PFSK-1 (cell line): Measurements from ENCODE around the gene LRMDA.

ENCODE experiments used
- FOXP2 ChIP-seq: optimal IDR thresholded peaks from 2 replicates; pipeline ENCODE3; 2011; ENCODE audit warnings: borderline replicate concordance, control low read depth, inconsistent platforms; ENCODE audit not compliant: insufficient read depth; ENCODE audit errors: extremely low read length, extremely low read depth
- POLR2AphosphoS5 ChIP-seq: IDR thresholded peaks from 2 replicates; pipeline ENCODE4 v1.6.1; 2012; ENCODE audit warnings: low read depth, mild to moderate bottlenecking, control low read depth, low read length, moderate library complexity
- SIN3A ChIP-seq: IDR thresholded peaks from 2 replicates; pipeline ENCODE4 v1.6.1; 2012; ENCODE audit warnings: mild to moderate bottlenecking, low read length, moderate library complexity, borderline replicate concordance; ENCODE audit not compliant: insufficient read depth
- TAF1 ChIP-seq: IDR thresholded peaks from 2 replicates; pipeline ENCODE4 v1.6.1; 2012; ENCODE audit warnings: low read length, control low read depth, borderline replicate concordance; ENCODE audit not compliant: insufficient read depth
- TF ChIP-seq, protein P1 (sequence below), 2 experiments: IDR thresholded peaks; 2 replicates each; pipeline versions ENCODE4 v1.6.1 to v1.8.0; 2011 to 2012; ENCODE audit warnings: low read depth in 2 of 2, low read length in 2 of 2, control low read depth in 1 of 2, inconsistent platforms in 1 of 2, mild to moderate bottlenecking in 1 of 2, moderate library complexity in 1 of 2; ENCODE audit not compliant: insufficient read depth in 1 of 2

The LRMDA gene

DNA sequence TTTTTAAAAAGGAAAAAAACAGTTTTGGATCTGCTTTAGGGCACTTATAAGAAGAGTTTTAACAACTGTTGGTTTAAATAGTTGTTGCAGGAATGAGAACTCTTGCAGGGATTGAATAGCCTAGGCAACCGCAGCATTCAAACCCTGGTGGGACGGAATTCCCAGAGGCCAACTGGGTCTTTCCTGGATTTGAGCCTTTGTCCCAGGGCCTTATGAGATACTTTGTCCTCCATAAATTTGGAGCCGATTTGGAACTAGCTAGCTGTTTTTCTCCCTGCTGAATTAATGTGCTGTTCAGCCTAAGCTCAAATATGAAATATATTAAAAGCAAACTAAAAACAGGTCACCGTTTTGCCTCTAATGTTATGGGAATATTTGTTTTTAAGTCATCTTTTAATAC is 109.6 kb downstream of the LRMDA start:
- TF ChIP-seq POLR2AphosphoS5 = no peak
- no peak for TF ChIP-seq FOXP2
- no peak for TF ChIP-seq TAF1
- no peak for TF ChIP-seq SIN3A
- TF ChIP-seq, protein P1, sequence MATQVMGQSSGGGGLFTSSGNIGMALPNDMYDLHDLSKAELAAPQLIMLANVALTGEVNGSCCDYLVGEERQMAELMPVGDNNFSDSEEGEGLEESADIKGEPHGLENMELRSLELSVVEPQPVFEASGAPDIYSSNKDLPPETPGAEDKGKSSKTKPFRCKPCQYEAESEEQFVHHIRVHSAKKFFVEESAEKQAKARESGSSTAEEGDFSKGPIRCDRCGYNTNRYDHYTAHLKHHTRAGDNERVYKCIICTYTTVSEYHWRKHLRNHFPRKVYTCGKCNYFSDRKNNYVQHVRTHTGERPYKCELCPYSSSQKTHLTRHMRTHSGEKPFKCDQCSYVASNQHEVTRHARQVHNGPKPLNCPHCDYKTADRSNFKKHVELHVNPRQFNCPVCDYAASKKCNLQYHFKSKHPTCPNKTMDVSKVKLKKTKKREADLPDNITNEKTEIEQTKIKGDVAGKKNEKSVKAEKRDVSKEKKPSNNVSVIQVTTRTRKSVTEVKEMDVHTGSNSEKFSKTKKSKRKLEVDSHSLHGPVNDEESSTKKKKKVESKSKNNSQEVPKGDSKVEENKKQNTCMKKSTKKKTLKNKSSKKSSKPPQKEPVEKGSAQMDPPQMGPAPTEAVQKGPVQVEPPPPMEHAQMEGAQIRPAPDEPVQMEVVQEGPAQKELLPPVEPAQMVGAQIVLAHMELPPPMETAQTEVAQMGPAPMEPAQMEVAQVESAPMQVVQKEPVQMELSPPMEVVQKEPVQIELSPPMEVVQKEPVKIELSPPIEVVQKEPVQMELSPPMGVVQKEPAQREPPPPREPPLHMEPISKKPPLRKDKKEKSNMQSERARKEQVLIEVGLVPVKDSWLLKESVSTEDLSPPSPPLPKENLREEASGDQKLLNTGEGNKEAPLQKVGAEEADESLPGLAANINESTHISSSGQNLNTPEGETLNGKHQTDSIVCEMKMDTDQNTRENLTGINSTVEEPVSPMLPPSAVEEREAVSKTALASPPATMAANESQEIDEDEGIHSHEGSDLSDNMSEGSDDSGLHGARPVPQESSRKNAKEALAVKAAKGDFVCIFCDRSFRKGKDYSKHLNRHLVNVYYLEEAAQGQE (IDR thresholded peaks at IDR 0.05; ENCODE audit: insufficient read depth in 1 of 2, low read depth in 2 of 2, low read length in 2 of 2) = no peak

DNA sequence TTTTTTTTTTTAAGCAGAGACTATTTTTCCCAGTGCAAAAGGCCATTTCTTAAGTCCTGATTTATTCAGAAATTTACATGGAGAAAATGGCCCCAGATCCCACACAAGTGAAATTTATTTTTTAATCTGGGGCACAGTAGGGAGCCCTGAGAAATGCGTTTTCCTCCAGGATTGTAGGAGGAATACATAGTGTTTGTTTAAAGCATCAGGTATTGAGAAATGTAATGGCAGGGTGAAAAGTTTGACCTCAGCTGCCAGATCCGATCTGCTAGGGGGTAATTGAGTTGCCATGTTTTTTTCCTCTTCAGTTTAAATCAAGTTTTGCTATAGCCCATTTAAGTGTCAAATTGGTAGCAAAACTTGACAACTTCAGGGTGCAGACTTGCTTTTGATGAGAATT is 110.0 kb downstream of the LRMDA start:
- no peak for TF ChIP-seq POLR2AphosphoS5
- TF ChIP-seq, protein P1 (IDR thresholded peaks at IDR 0.05; ENCODE audit: insufficient read depth in 1 of 2, low read depth in 2 of 2, low read length in 2 of 2) = no peak
- no peak for TF ChIP-seq SIN3A
- TF ChIP-seq TAF1 = no peak
- no peak for TF ChIP-seq FOXP2

DNA sequence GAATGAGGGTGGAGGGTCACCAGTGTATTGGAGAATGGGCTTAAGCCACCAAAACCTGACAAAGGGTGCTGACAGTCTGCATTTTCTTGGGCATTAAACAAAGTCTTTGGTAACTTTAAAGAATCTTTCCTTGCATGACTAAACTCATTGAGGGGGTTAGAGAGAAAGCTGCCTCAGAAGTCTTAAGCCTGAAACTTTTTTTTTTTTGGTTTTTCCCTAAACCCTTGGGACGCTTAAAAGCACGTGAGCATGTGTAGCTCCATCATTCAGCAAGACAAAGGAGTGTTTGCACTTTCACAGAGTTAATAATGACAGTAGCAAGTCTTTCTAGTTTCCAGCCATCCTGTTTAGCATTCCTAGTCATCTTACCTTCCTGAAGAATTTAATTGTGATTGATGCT is 110.7 kb downstream of the LRMDA start:
- TF ChIP-seq SIN3A (no peak), FOXP2 (no peak), POLR2AphosphoS5 (no peak), TAF1 (no peak)
- TF ChIP-seq, protein P1 (IDR thresholded peaks at IDR 0.05; ENCODE audit: insufficient read depth in 1 of 2, low read depth in 2 of 2, low read length in 2 of 2) = no peak

DNA sequence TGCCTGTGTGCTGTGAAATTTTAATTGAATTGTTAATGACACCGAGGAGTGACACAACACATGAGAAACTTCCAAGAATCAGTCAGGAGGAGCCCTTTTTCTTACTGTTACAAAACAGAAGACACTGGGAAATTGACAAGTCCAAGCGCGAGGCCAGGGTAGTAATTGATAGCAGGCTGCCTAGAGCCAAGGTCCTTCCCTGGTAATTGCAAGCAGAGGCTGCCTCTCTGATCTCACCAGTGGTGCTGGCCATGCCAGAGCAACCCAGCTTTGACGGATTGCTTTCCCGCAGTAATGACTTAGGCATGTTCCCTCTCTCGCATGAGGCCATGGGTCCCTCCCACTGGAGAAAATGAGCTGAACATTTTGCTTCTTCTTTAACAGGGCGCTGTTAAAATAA is 111.5 kb downstream of the LRMDA start:
- TF ChIP-seq TAF1 (no peak), POLR2AphosphoS5 (no peak), FOXP2 (no peak), SIN3A (no peak)
- TF ChIP-seq, protein P1 (IDR thresholded peaks at IDR 0.05; ENCODE audit: insufficient read depth in 1 of 2, low read depth in 2 of 2, low read length in 2 of 2) = no peak

DNA sequence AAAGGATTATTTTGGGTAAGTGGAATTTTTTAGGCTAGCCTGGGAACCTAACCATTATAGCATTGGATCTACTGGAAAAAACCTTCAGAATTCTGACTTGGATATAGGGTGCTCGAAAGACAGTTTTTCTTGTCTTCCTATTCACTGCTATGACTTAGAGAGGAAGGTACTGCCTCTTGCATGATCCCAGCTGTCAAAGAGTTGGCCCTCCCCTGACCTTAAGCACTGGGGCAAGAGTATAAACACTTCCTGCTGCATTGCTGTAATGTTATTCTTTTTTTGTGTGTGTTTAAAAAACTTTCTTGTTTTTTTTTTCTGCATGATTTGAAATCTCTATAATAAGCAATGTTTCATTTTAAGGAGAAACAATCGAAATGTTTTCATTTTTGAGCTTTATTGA is 113.0 kb downstream of the LRMDA start:
- no peak for TF ChIP-seq SIN3A
- TF ChIP-seq, protein P1 (IDR thresholded peaks at IDR 0.05; ENCODE audit: insufficient read depth in 1 of 2, low read depth in 2 of 2, low read length in 2 of 2) = no peak
- TF ChIP-seq POLR2AphosphoS5 = no peak
- no peak for TF ChIP-seq FOXP2
- no peak for TF ChIP-seq TAF1
